HEK293 (cell line): ENCODE data around the gene CHMP4B.

Experiments
- CTCF ChIA-PET: fragments of 350-600 bp; formaldehyde crosslinking; extraction: SDS; loops from one replicate; lab custom pipeline; 2021; ENCODE audit warnings: antibody characterized with exemption; lab: Yijun Ruan, JAX
- POLR2A ChIA-PET: fragments of 300-600 bp; formaldehyde crosslinking; extraction: SDS; loops from one replicate; lab custom pipeline; 2020; ENCODE audit warnings: antibody characterized with exemption, inconsistent platforms; lab: Yijun Ruan, JAX
- H3K27ac ChIP-seq: fragments of 200-500 bp; sonication (Bioruptor generic); 2 replicates; pipeline ENCODE4 v1.5.1; 2014; ENCODE audit warnings: low read depth, low read length, control low read depth, inconsistent platforms; ENCODE audit errors: extremely low read depth
- H3K36me3 ChIP-seq, 2 experiments: fragments of 200-500 bp in 1 of 2; sonication (Bioruptor generic) in 1 of 2; 1 replicate in 1 of 2; 2 replicates in 1 of 2; pipeline ENCODE4 v1.5.1; 2014 to 2017; ENCODE audit warnings: inconsistent platforms in 2 of 2, low read length in 2 of 2; ENCODE audit not compliant: control insufficient read depth in 2 of 2, insufficient read depth in 1 of 2
- H3K4me1 ChIP-seq: fragments of 200-500 bp; sonication (Bioruptor generic); 2 replicates; pipeline ENCODE4 v1.5.1; 2014; ENCODE audit warnings: mild to moderate bottlenecking, low read length, inconsistent platforms; ENCODE audit not compliant: control insufficient read depth, insufficient read depth
- H3K4me3 ChIP-seq: 2 replicates; pipeline ENCODE4 v1.5.1; 2011; ENCODE audit warnings: low read depth, mild to moderate bottlenecking, control low read depth, low read length, moderate library complexity
- H3K9me3 ChIP-seq: fragments of 200-500 bp; sonication (Bioruptor generic); 2 replicates; pipeline ENCODE4 v1.5.1; 2014; ENCODE audit warnings: low read depth, low read length, inconsistent platforms; ENCODE audit not compliant: control insufficient read depth, insufficient read depth
- HOXD13 ChIP-seq: sonication (generic); formaldehyde crosslinking; IDR thresholded peaks from 2 replicates; pipeline ENCODE4 v1.8.0; 2022; ENCODE audit warnings: missing genetic modification reagents, borderline replicate concordance
- KLF7 ChIP-seq: fragments of 450-650 bp; formaldehyde crosslinking; IDR thresholded peaks from 2 replicates; pipeline ENCODE4 v1.5.1; 2016; ENCODE audit warnings: missing biosample characterization, missing genetic modification characterization, borderline replicate concordance
- KLF8 ChIP-seq: fragments of 450-650 bp; formaldehyde crosslinking; IDR thresholded peaks from 2 replicates; pipeline ENCODE4 v1.5.1; 2016; ENCODE audit warnings: missing biosample characterization, missing genetic modification characterization
- KLF9 ChIP-seq: fragments of 450-650 bp; formaldehyde crosslinking; IDR thresholded peaks from 2 replicates; pipeline ENCODE4 v1.5.1; 2016; ENCODE audit warnings: missing biosample characterization, missing genetic modification characterization, low read depth
- SP2 ChIP-seq: fragments of 450-650 bp; formaldehyde crosslinking; IDR thresholded peaks from 2 replicates; pipeline ENCODE4 v1.5.1; 2016; ENCODE audit warnings: missing biosample characterization, missing genetic modification characterization
- SP7 ChIP-seq: fragments of 450-650 bp; formaldehyde crosslinking; IDR thresholded peaks from 2 replicates; pipeline ENCODE4 v1.5.1; 2016; ENCODE audit warnings: missing biosample characterization, missing genetic modification characterization
- YY2 ChIP-seq: fragments of 450-650 bp; formaldehyde crosslinking; IDR thresholded peaks from 2 replicates; pipeline ENCODE4 v1.5.1; 2016; ENCODE audit warnings: missing biosample characterization, missing genetic modification characterization
- ZBTB8A ChIP-seq: fragments of 450-650 bp; formaldehyde crosslinking; IDR thresholded peaks from 2 replicates; pipeline ENCODE4 v1.5.1; 2016; ENCODE audit warnings: missing biosample characterization, missing genetic modification characterization
- ZFHX2 ChIP-seq: fragments of 450-650 bp; formaldehyde crosslinking; conservative IDR thresholded peaks from 2 replicates; pipeline ENCODE4 v1.5.1; 2016; ENCODE audit warnings: missing biosample characterization, missing genetic modification characterization
- ZNF175 ChIP-seq: fragments of 450-650 bp; formaldehyde crosslinking; IDR thresholded peaks from 2 replicates; pipeline ENCODE4 v1.5.1; 2016; ENCODE audit warnings: missing biosample characterization, missing genetic modification characterization
- ZNF394 ChIP-seq: fragments of 450-650 bp; formaldehyde crosslinking; IDR thresholded peaks from 2 replicates; pipeline ENCODE4 v1.5.1; 2016; ENCODE audit warnings: missing biosample characterization, missing genetic modification characterization, mild to moderate bottlenecking, moderate library complexity, borderline replicate concordance
- ZNF473 ChIP-seq: fragments of 450-650 bp; formaldehyde crosslinking; IDR thresholded peaks from 2 replicates; pipeline ENCODE4 v1.5.1; 2017; ENCODE audit warnings: missing biosample characterization, missing genetic modification characterization
- ZNF548 ChIP-seq: fragments of 450-650 bp; formaldehyde crosslinking; IDR thresholded peaks from 2 replicates; pipeline ENCODE4 v1.5.1; 2016; ENCODE audit warnings: missing biosample characterization, missing genetic modification characterization
- ZNF600 ChIP-seq: fragments of 450-650 bp; formaldehyde crosslinking; IDR thresholded peaks from 2 replicates; pipeline ENCODE4 v1.5.1; 2016; ENCODE audit warnings: missing biosample characterization, missing genetic modification characterization
- ZNF639 ChIP-seq: fragments of 450-650 bp; formaldehyde crosslinking; IDR thresholded peaks from 2 replicates; pipeline ENCODE4 v1.5.1; 2016; ENCODE audit warnings: missing biosample characterization, missing genetic modification characterization
- ZNF692 ChIP-seq: fragments of 450-650 bp; formaldehyde crosslinking; IDR thresholded peaks from 2 replicates; pipeline ENCODE4 v1.5.1; 2016; ENCODE audit warnings: missing biosample characterization, missing genetic modification characterization
- ZNF76 ChIP-seq: fragments of 450-650 bp; formaldehyde crosslinking; IDR thresholded peaks from 2 replicates; pipeline ENCODE4; 2016; ENCODE audit warnings: low read depth, missing biosample characterization, missing genetic modification characterization, borderline replicate concordance
- ZSCAN30 ChIP-seq: fragments of 450-650 bp; IDR thresholded peaks from 2 replicates; pipeline ENCODE4 v1.5.1; 2018; ENCODE audit warnings: missing biosample characterization, mild to moderate bottlenecking, missing genetic modification characterization, moderate library complexity
- TF ChIP-seq, protein P1 (sequence below): fragments of 450-650 bp; IDR thresholded peaks from 2 replicates; pipeline ENCODE4 v1.5.1; 2018; ENCODE audit warnings: missing biosample characterization, mild to moderate bottlenecking, missing genetic modification characterization
- TF ChIP-seq, protein P2 (sequence below): fragments of 450-650 bp; formaldehyde crosslinking; IDR thresholded peaks from 2 replicates; pipeline ENCODE4 v1.5.1; 2017; ENCODE audit warnings: missing biosample characterization, missing genetic modification characterization
- TF ChIP-seq, protein P3 (sequence below): fragments of 450-650 bp; formaldehyde crosslinking; conservative IDR thresholded peaks from 2 replicates; pipeline ENCODE4 v1.5.1; 2016; ENCODE audit warnings: low read depth, missing biosample characterization, missing genetic modification characterization
- TF ChIP-seq, protein P4 (sequence below): fragments of 450-650 bp; formaldehyde crosslinking; optimal IDR thresholded peaks from 2 replicates; pipeline ENCODE3; 2016; ENCODE audit warnings: missing biosample characterization, mild to moderate bottlenecking, missing genetic modification characterization

CHMP4B gene

DNA sequence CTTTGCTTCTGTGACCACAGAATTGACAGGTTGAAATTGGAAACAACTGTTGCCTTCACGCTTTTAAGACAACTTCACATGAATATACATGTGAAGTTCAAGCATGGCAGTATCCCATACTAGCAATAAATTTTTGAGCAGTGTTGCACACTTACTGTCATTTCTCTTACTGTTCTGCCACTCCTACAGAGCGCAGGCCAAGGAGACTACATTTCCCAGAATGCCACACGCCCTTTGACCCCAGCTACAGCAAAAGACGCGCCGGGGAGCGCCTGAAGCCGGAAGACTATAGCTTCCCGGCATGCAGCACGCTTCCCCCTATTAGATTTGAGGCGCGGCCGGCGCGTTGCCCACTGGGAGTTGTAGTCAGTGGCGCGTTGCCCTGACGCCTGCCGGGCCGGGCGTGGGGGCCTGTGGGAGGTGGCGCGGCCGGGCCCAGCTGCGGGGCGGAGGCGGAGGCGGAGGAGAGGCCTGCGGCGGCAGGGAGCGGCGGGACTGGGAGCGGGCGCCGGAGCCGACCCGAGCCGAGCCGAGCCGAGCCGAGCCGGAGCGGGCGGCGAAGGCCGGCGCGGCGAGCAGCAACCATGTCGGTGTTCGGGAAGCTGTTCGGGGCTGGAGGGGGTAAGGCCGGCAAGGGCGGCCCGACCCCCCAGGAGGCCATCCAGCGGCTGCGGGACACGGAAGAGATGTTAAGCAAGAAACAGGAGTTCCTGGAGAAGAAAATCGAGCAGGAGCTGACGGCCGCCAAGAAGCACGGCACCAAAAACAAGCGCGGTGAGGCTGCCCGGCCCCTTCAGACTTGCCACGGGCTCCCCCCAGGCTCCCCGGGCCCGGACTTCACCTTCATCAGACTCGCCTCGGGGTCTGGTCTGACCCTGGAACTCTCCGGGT is at the start of gene CHMP4B:
TSS of gene CHMP4B (plus strand) at position 464 of the 891 bp plus-strand sequence. CDS start at position 585, 121 bp downstream.
- Histone ChIP-seq H3K9me3 (no peaks in the 10 kb centered on the region), H3K36me3 (peaks cover 0 to 14% of the 10 kb centered on the region in 2 experiments; a peak in 1 of 3 replicates), H3K4me3 (peak within 1 kb of the TSS; percentile 56), H3K27ac (peak within 1 kb of the TSS; percentile 87), H3K4me1 (no peaks in the 10 kb centered on the region)
- POLR2A ChIA-PET, result interaction anchor here (0.6 to 3.4 kb wide), 5 partner anchors 8 to 301 kb away, joined by 3 to 13 read pairs (median 4); partner anchors contain the start of genes EIF2S2, RALY and ZNF341
- CTCF ChIA-PET, result interaction anchor here (0.6 to 1.2 kb wide), 4 partner anchors 19 to 1338 kb away, joined by 3 read pairs; no protein-coding TSS in a partner anchor
- TF ChIP-seq ZNF548 (no peak), ZBTB8A (tag by site-specific recombination) (peak; percentile 92), KLF7 (tag by site-specific recombination) (peak; percentile 87; the same call in 1 of the 2 replicates), ZNF394 (0 out of 2 replicates have a peak, but pooled peaks have one; percentile 16), ZNF175 (tag by site-specific recombination) (no peak), ZNF692 (tag by site-specific recombination) (peak; percentile 72), KLF9 (tag by site-specific recombination) (peak; percentile 43; the same call in 1 of the 2 replicates), ZNF76 (tag by site-specific recombination) (peak; percentile 100), ZNF600 (tag by site-specific recombination) (peak; percentile 84), ZNF639 (tag by site-specific recombination) (peak; percentile 30; the same call in 1 of the 2 replicates), ZSCAN30 (tag by site-specific recombination) (0 out of 2 replicates have a peak, but pooled peaks have one; percentile 45), SP2 (tag by site-specific recombination) (peak; percentile 63), YY2 (tag by site-specific recombination) (0 out of 2 replicates have a peak, but pooled peaks have one; percentile 36), ZFHX2 (tag by site-specific recombination) (peak; percentile 97), SP7 (tag by site-specific recombination) (0 out of 2 replicates have a peak, but pooled peaks have one; percentile 10), HOXD13 (CRISPR knock-in tag) (no peak), ZNF473 (tag by site-specific recombination) (no peak), KLF8 (tag by site-specific recombination) (peak; percentile 99)
- TF ChIP-seq, protein P1, sequence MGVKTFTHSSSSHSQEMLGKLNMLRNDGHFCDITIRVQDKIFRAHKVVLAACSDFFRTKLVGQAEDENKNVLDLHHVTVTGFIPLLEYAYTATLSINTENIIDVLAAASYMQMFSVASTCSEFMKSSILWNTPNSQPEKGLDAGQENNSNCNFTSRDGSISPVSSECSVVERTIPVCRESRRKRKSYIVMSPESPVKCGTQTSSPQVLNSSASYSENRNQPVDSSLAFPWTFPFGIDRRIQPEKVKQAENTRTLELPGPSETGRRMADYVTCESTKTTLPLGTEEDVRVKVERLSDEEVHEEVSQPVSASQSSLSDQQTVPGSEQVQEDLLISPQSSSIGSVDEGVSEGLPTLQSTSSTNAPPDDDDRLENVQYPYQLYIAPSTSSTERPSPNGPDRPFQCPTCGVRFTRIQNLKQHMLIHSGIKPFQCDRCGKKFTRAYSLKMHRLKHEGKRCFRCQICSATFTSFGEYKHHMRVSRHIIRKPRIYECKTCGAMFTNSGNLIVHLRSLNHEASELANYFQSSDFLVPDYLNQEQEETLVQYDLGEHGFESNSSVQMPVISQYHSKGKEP (tag by site-specific recombination), result 0 out of 2 replicates have a peak, but pooled peaks have one; percentile 5
- TF ChIP-seq, protein P2, sequence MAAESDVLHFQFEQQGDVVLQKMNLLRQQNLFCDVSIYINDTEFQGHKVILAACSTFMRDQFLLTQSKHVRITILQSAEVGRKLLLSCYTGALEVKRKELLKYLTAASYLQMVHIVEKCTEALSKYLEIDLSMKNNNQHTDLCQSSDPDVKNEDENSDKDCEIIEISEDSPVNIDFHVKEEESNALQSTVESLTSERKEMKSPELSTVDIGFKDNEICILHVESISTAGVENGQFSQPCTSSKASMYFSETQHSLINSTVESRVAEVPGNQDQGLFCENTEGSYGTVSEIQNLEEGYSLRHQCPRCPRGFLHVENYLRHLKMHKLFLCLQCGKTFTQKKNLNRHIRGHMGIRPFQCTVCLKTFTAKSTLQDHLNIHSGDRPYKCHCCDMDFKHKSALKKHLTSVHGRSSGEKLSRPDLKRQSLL (tag by site-specific recombination), result peak; percentile 21; the same call in 1 of the 2 replicates
- TF ChIP-seq, protein P3, sequence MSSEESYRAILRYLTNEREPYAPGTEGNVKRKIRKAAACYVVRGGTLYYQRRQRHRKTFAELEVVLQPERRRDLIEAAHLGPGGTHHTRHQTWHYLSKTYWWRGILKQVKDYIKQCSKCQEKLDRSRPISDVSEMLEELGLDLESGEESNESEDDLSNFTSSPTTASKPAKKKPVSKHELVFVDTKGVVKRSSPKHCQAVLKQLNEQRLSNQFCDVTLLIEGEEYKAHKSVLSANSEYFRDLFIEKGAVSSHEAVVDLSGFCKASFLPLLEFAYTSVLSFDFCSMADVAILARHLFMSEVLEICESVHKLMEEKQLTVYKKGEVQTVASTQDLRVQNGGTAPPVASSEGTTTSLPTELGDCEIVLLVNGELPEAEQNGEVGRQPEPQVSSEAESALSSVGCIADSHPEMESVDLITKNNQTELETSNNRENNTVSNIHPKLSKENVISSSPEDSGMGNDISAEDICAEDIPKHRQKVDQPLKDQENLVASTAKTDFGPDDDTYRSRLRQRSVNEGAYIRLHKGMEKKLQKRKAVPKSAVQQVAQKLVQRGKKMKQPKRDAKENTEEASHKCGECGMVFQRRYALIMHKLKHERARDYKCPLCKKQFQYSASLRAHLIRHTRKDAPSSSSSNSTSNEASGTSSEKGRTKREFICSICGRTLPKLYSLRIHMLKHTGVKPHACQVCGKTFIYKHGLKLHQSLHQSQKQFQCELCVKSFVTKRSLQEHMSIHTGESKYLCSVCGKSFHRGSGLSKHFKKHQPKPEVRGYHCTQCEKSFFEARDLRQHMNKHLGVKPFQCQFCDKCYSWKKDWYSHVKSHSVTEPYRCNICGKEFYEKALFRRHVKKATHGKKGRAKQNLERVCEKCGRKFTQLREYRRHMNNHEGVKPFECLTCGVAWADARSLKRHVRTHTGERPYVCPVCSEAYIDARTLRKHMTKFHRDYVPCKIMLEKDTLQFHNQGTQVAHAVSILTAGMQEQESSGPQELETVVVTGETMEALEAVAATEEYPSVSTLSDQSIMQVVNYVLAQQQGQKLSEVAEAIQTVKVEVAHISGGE (tag by site-specific recombination), result peak; percentile 71
- TF ChIP-seq, protein P4, sequence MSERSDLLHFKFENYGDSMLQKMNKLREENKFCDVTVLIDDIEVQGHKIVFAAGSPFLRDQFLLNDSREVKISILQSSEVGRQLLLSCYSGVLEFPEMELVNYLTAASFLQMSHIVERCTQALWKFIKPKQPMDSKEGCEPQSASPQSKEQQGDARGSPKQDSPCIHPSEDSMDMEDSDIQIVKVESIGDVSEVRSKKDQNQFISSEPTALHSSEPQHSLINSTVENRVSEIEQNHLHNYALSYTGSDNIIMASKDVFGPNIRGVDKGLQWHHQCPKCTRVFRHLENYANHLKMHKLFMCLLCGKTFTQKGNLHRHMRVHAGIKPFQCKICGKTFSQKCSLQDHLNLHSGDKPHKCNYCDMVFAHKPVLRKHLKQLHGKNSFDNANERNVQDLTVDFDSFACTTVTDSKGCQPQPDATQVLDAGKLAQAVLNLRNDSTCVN (tag by site-specific recombination), result peak; percentile 75
